ENCODE data around the gene GBF1.
"Not testable (repeated sequence)": the region's sequence is repeated elsewhere in the genome, so short reads cannot be mapped to it uniquely, and the experiment has no call there.

Gene GBF1

DNA sequence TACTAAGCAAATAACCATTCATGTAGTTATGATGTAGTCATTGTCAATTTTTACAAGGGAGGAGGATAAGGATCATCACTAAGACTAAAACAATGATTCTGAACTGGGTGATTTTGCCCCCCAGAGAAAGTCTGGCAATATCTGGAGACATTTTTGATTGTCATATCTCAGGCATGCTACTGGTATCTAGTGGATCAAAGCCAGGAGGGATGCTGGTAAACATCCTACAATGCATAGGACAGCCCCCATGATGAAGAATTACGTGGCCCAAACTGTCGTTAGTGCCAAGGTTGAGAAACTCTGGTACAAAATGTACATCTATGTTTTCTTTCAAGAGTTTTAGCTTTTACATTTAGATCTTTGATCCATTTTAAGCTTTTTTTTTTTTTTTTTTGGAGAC is 57.3 kb downstream of the GBF1 start:
- DNase-seq (ENCODE audit: low spot score), result no peak
- Histone ChIP-seq H3K23ac (ENCODE audit: low read depth, low read length, poor library complexity) (no peak overlapping the region), H3K9ac (ENCODE audit: low read depth, low read length, poor library complexity) (no peak overlapping the region), H3K4ac (ENCODE audit: low read length) (no peak overlapping the region), H3K4me2 (ENCODE audit: insufficient read depth, low read length, poor library complexity, severe bottlenecking) (no peak overlapping the region), H3K18ac (ENCODE audit: low read length) (no peak overlapping the region), H2BK12ac (ENCODE audit: low read length) (no peak overlapping the region), H2BK15ac (ENCODE audit: low read length) (no peak overlapping the region), H2AFZ (ENCODE audit: low read length) (no peak overlapping the region), H3K27ac (replicated peaks; ENCODE audit: low read length) (no peak overlapping the region), H3K4me3 (ENCODE audit: low read length in 2 of 2) (no peak overlapping the region), H2BK5ac (ENCODE audit: low read length) (no peak overlapping the region), H3K36me3 (replicated peaks in 1 of 2; ENCODE audit: control insufficient read depth in 2 of 2, insufficient read depth in 2 of 2, low read length in 2 of 2) (peaks cover 0 to 3% of the 10 kb centered on the region in 2 donors), H2AK5ac (ENCODE audit: low read depth, low read length) (no peak overlapping the region), H3K4me1 (ENCODE audit: control insufficient read depth in 2 of 2, insufficient read depth in 1 of 2, low read depth in 1 of 2, low read length in 2 of 2) (peaks cover 0 to 4% of the 10 kb centered on the region in 2 donors), H2BK120ac (ENCODE audit: low read depth, low read length) (no peak overlapping the region), H3K14ac (ENCODE audit: low read length) (no peak overlapping the region), H4K91ac (ENCODE audit: low read depth, low read length, poor library complexity) (no peak overlapping the region), H3K9me3 (replicated peaks in 1 of 2; ENCODE audit: control insufficient read depth in 2 of 2, insufficient read depth in 1 of 2, low read depth in 1 of 2, low read length in 2 of 2) (peaks cover 2 to 4% of the 10 kb centered on the region in 2 donors), H3K27me3 (ENCODE audit: control insufficient read depth in 3 of 3, insufficient read depth in 3 of 3, low read depth in 1 of 3, low read length in 3 of 3) (no peaks in the 10 kb centered on the region), H3K79me1 (ENCODE audit: low read depth, low read length) (peaks cover 2% of the 10 kb centered on the region), H4K8ac (ENCODE audit: low read depth, low read length) (no peak overlapping the region)
- WGBS, 2 donors (ENCODE audit: extremely low coverage in 2 of 2, insufficient read length in 2 of 2, insufficient replicate concordance in 1 of 2), result no CpG with 5 or more reads among the region's 2 CpGs

- Histone ChIP-seq H3K23ac (ENCODE audit: low read depth, low read length, poor library complexity) (no peak overlapping the region), H2AK5ac (ENCODE audit: low read depth, low read length) (no peak overlapping the region), H3K9me3 (replicated peaks in 1 of 2; ENCODE audit: control insufficient read depth in 2 of 2, insufficient read depth in 1 of 2, low read depth in 1 of 2, low read length in 2 of 2) (peaks cover 2 to 4% of the 10 kb centered on the region in 2 donors), H4K8ac (ENCODE audit: low read depth, low read length) (no peak overlapping the region), H2BK5ac (ENCODE audit: low read length) (no peak overlapping the region), H2BK12ac (ENCODE audit: low read length) (no peak overlapping the region), H3K4ac (ENCODE audit: low read length) (no peak overlapping the region), H2AFZ (ENCODE audit: low read length) (no peak overlapping the region), H2BK15ac (ENCODE audit: low read length) (no peak overlapping the region), H3K27me3 (ENCODE audit: control insufficient read depth in 3 of 3, insufficient read depth in 3 of 3, low read depth in 1 of 3, low read length in 3 of 3) (no peaks in the 10 kb centered on the region), H3K4me2 (ENCODE audit: insufficient read depth, low read length, poor library complexity, severe bottlenecking) (no peak overlapping the region), H2BK120ac (ENCODE audit: low read depth, low read length) (no peak overlapping the region), H3K36me3 (replicated peaks in 1 of 2; ENCODE audit: control insufficient read depth in 2 of 2, insufficient read depth in 2 of 2, low read length in 2 of 2) (peaks cover 0 to 3% of the 10 kb centered on the region in 2 donors), H3K9ac (ENCODE audit: low read depth, low read length, poor library complexity) (no peak overlapping the region), H3K79me1 (ENCODE audit: low read depth, low read length) (peaks cover 2% of the 10 kb centered on the region), H3K4me3 (ENCODE audit: low read length in 2 of 2) (no peak overlapping the region), H3K4me1 (ENCODE audit: control insufficient read depth in 2 of 2, insufficient read depth in 1 of 2, low read depth in 1 of 2, low read length in 2 of 2) (peaks cover 6 to 9% of the 10 kb centered on the region in 2 donors), H3K27ac (replicated peaks; ENCODE audit: low read length) (no peak overlapping the region), H3K14ac (ENCODE audit: low read length) (no peak overlapping the region), H3K18ac (ENCODE audit: low read length) (no peak overlapping the region), H4K91ac (ENCODE audit: low read depth, low read length, poor library complexity) (no peak overlapping the region)
- WGBS, 2 donors (ENCODE audit: extremely low coverage in 2 of 2, insufficient read length in 2 of 2, insufficient replicate concordance in 1 of 2), result no CpG with 5 or more reads among the region's 1 CpG
- DNase-seq (ENCODE audit: low spot score), result no peak
These were observed 60.7 kb downstream of the GBF1 start for GRCh38 chr10:102306006-102306405.

DNA sequence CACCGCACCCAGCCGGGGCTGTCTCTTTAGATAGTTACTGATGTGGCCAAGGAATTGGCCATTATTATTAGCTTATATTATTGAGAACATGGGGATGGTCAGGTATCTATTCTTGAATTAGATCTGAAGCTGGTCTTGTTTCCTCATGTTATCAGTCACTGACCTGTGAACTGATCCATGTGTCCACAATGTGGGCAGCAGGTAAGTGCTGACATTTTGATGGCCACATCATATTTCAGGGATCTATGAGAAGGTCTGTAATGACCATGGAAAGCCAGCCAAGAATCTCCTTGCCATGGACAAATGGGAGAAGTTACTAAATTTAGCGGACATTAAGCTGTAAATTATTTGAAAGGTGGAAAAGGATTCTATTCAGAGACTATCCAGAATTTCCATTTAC is 61.4 kb downstream of the GBF1 start:
- Histone ChIP-seq H3K23ac (ENCODE audit: low read depth, low read length, poor library complexity) (no peak overlapping the region), H3K9ac (ENCODE audit: low read depth, low read length, poor library complexity) (no peak overlapping the region), H3K4me2 (ENCODE audit: insufficient read depth, low read length, poor library complexity, severe bottlenecking) (no peak overlapping the region), H4K8ac (ENCODE audit: low read depth, low read length) (no peak overlapping the region), H3K14ac (ENCODE audit: low read length) (no peak overlapping the region), H3K36me3 (replicated peaks in 1 of 2; ENCODE audit: control insufficient read depth in 2 of 2, insufficient read depth in 2 of 2, low read length in 2 of 2) (peaks cover 0 to 3% of the 10 kb centered on the region in 2 donors), H3K4ac (ENCODE audit: low read length) (no peak overlapping the region), H2BK12ac (ENCODE audit: low read length) (no peak overlapping the region), H3K79me1 (ENCODE audit: low read depth, low read length) (peaks cover 2% of the 10 kb centered on the region), H2AK5ac (ENCODE audit: low read depth, low read length) (no peak overlapping the region), H3K9me3 (replicated peaks in 1 of 2; ENCODE audit: control insufficient read depth in 2 of 2, insufficient read depth in 1 of 2, low read depth in 1 of 2, low read length in 2 of 2) (peaks cover 2 to 4% of the 10 kb centered on the region in 2 donors), H3K4me3 (ENCODE audit: low read length in 2 of 2) (no peak overlapping the region), H3K27me3 (ENCODE audit: control insufficient read depth in 3 of 3, insufficient read depth in 3 of 3, low read depth in 1 of 3, low read length in 3 of 3) (no peaks in the 10 kb centered on the region), H3K18ac (ENCODE audit: low read length) (no peak overlapping the region), H2BK5ac (ENCODE audit: low read length) (no peak overlapping the region), H3K4me1 (ENCODE audit: control insufficient read depth in 2 of 2, insufficient read depth in 1 of 2, low read depth in 1 of 2, low read length in 2 of 2) (peaks cover 9 to 10% of the 10 kb centered on the region in 2 donors), H2BK120ac (ENCODE audit: low read depth, low read length) (no peak overlapping the region), H4K91ac (ENCODE audit: low read depth, low read length, poor library complexity) (no peak overlapping the region), H2AFZ (ENCODE audit: low read length) (no peak overlapping the region), H3K27ac (replicated peaks; ENCODE audit: low read length) (no peak overlapping the region), H2BK15ac (ENCODE audit: low read length) (no peak overlapping the region)
- DNase-seq (ENCODE audit: low spot score), result no peak
- no CpG with 5 or more reads among the region's 3 CpGs for WGBS, 2 donors (ENCODE audit: extremely low coverage in 2 of 2, insufficient read length in 2 of 2, insufficient replicate concordance in 1 of 2)

GRCh38 chr10:102308318-102308717 is 63.0 kb downstream of the GBF1 start:
- H4K91ac ChIP-seq (ENCODE audit: low read depth, low read length, poor library complexity); H3K23ac ChIP-seq (ENCODE audit: low read depth, low read length, poor library complexity); H3K18ac ChIP-seq (ENCODE audit: low read length); H2AFZ ChIP-seq (ENCODE audit: low read length); H3K4ac ChIP-seq (ENCODE audit: low read length); H3K4me2 ChIP-seq (ENCODE audit: insufficient read depth, low read length, poor library complexity, severe bottlenecking); H4K8ac ChIP-seq (ENCODE audit: low read depth, low read length); H2BK15ac ChIP-seq (ENCODE audit: low read length); H2BK5ac ChIP-seq (ENCODE audit: low read length); H3K9ac ChIP-seq (ENCODE audit: low read depth, low read length, poor library complexity); H3K36me3 ChIP-seq (replicated peaks in 1 of 2; ENCODE audit: control insufficient read depth in 2 of 2, insufficient read depth in 2 of 2, low read length in 2 of 2); H3K79me1 ChIP-seq (ENCODE audit: low read depth, low read length); DNase-seq (ENCODE audit: low spot score); H3K9me3 ChIP-seq (replicated peaks in 1 of 2; ENCODE audit: control insufficient read depth in 2 of 2, insufficient read depth in 1 of 2, low read depth in 1 of 2, low read length in 2 of 2); H2AK5ac ChIP-seq (ENCODE audit: low read depth, low read length); H3K4me3 ChIP-seq (ENCODE audit: low read length in 2 of 2); H3K27me3 ChIP-seq (ENCODE audit: control insufficient read depth in 3 of 3, insufficient read depth in 3 of 3, low read depth in 1 of 3, low read length in 3 of 3); H3K27ac ChIP-seq (replicated peaks; ENCODE audit: low read length); H2BK120ac ChIP-seq (ENCODE audit: low read depth, low read length); H3K14ac ChIP-seq (ENCODE audit: low read length); H2BK12ac ChIP-seq (ENCODE audit: low read length): not testable (repeated sequence)
- no CpG with 5 or more reads among the region's 5 CpGs for WGBS, 2 donors (ENCODE audit: extremely low coverage in 2 of 2, insufficient read length in 2 of 2, insufficient replicate concordance in 1 of 2)
- H3K4me1 ChIP-seq (ENCODE audit: control insufficient read depth in 2 of 2, insufficient read depth in 1 of 2, low read depth in 1 of 2, low read length in 2 of 2), result peaks cover 10 to 14% of the 10 kb centered on the region in 2 donors
